ENCODE results near the gene ATP8B4.

Gene ATP8B4

GRCh38 chr15:49815526-49815925, 303.5 kb downstream of the ATP8B4 start:
- TF ChIP-seq CTCF (IDR thresholded peaks at IDR 0.05), result no peak

DNA sequence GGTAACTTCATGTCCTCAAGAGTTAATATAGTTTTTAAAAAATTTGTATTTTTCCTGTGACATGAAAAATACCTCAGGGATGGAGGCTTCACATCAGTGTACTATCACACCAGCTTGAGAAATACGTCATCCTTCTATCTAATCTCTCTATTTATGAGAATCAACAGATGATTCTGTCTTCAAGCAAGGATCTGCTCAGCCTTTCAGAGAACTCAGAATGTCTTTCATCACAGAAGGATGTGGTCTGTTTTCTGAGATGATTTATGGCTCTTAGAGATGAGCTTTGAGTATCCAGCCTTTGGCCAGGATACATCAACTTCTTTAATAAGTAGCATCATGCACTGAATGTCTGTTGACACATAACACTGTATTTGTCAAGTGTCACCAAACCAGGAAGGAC, 304.3 kb downstream of the ATP8B4 start:
- no peak for TF ChIP-seq CTCF (IDR thresholded peaks at IDR 0.05)

GRCh38 chr15:49813625-49814024, 305.4 kb downstream of the ATP8B4 start:
- TF ChIP-seq CTCF (IDR thresholded peaks at IDR 0.05), result no peak

GRCh38 chr15:49810720-49811119, 308.3 kb downstream of the ATP8B4 start:
- no peak for TF ChIP-seq CTCF (IDR thresholded peaks at IDR 0.05)

DNA sequence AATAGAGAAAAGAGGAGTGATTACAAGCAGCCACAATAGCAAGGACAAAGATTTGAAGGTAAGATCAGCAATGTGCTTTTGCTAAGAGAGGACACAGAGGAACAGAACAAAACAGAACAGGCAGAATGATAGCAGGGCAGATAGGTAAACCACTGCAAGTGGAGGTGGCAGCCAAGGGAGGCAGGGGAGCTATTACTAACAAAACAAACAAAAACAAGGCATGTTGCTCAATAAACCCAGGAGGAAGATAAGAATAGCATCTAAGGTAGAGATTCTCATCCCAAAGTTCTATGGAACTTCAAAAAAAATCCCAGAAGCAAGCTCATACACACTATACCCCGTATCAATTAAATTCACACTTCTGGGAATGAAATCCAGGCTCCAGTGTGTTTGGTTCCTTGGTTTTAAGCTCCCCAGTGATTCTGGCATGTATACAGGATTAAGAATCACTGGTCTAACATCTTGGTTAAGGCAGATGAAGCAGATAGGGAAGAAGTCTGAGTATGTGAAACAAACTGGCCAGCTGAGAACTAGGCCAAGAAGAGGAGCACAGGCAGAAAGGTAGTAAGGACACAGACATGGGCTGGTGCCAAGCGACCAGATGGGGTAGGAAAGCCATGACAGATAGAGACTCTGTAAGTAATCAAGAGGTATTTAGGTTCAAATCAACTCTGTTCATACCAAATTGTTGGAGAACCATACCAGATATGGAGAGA, 309.0 kb downstream of the ATP8B4 start:
- TF ChIP-seq CTCF (IDR thresholded peaks at IDR 0.05), result no peak

- no peak for TF ChIP-seq CTCF (IDR thresholded peaks at IDR 0.05)
Measured at GRCh38 chr15:49808341-49808740, 310.7 kb downstream of the ATP8B4 start.
